WTC11 (cell line): ENCODE measurements around the gene CLIC5. TPM values are rescaled to one million over a fixed set of nuclear protein-coding genes. Genes with fewer than 3 reads are reported as not detected.

Experiments
- ATAC-seq: fragments of 200-7000 bp; cut with Tn5 transposase; 2 replicates; pipeline ENCODE4 v1.10.0; 2021; ENCODE audit warnings: mild to moderate bottlenecking, moderate library complexity
- CTCF ChIA-PET: fragments of 300-600 bp; sonication (Branson Sonifier 250); formaldehyde crosslinking; loops from one replicate; lab custom pipeline; 2021; ENCODE audit warnings: antibody characterized with exemption; lab: Charles Lee
- POLR2A ChIA-PET: fragments of 350-600 bp; sonication (Branson Sonifier 250); formaldehyde crosslinking; loops from one replicate; lab custom pipeline; 2021; ENCODE audit warnings: antibody characterized with exemption; lab: Charles Lee
- DNase-seq: peaks from one replicate; pipeline ENCODE4 v3.0.0; 2021; ENCODE audit warnings: low spot score
- H3K27ac Mint-ChIP-seq: 2 replicates; pipeline ENCODE4 v1.8.0; 2021; ENCODE audit warnings: mixed read lengths
- H3K27me3 Mint-ChIP-seq: 2 replicates; pipeline ENCODE4 v1.8.0; 2021; ENCODE audit warnings: low read depth, mild to moderate bottlenecking, moderate library complexity, mixed read lengths
- H3K36me3 Mint-ChIP-seq: 2 replicates; pipeline ENCODE4 v1.8.0; 2021; ENCODE audit warnings: mixed read lengths
- H3K4me1 Mint-ChIP-seq: 2 replicates; pipeline ENCODE4 v1.8.0; 2022; ENCODE audit warnings: mixed read lengths
- H3K4me3 Mint-ChIP-seq: 2 replicates; pipeline ENCODE4 v1.8.0; 2021; ENCODE audit warnings: mild to moderate bottlenecking, moderate library complexity, mixed read lengths
- H3K9me3 Mint-ChIP-seq: 2 replicates; pipeline ENCODE4 v1.8.0; 2021; ENCODE audit warnings: mixed read lengths
- ATF1 ChIP-seq: sonication (generic); formaldehyde crosslinking; IDR thresholded peaks from 2 replicates; pipeline ENCODE4 v1.8.1; 2023; ENCODE audit warnings: mild to moderate bottlenecking, moderate library complexity, missing genetic modification reagents
- ATF3 ChIP-seq: sonication (generic); formaldehyde crosslinking; conservative IDR thresholded peaks from 2 replicates; pipeline ENCODE4 v1.8.1; 2022; ENCODE audit warnings: mild to moderate bottlenecking, missing genetic modification reagents
- EMX1 ChIP-seq: fragments of 250-450 bp; sonication (Bioruptor Pico); IDR thresholded peaks from 2 replicates; pipeline ENCODE4 v1.8.0; 2021; ENCODE audit warnings: mild to moderate bottlenecking
- FOXJ3 ChIP-seq: sonication (generic); formaldehyde crosslinking; IDR thresholded peaks from 2 replicates; pipeline ENCODE4 v1.9.0; 2021; ENCODE audit warnings: missing genetic modification reagents, mild to moderate bottlenecking, borderline replicate concordance
- FOXP1 ChIP-seq: sonication (generic); formaldehyde crosslinking; IDR thresholded peaks from 2 replicates; pipeline ENCODE4 v1.8.0; 2022; ENCODE audit warnings: missing genetic modification reagents, mild to moderate bottlenecking, moderate library complexity, borderline replicate concordance
- HMGA2 ChIP-seq: fragments of 250-450 bp; sonication (Bioruptor Pico); IDR thresholded peaks from 2 replicates; pipeline ENCODE4 v1.4.0; 2021; ENCODE audit warnings: mild to moderate bottlenecking, moderate library complexity
- HMGXB4 ChIP-seq: sonication (generic); formaldehyde crosslinking; IDR thresholded peaks from 2 replicates; pipeline ENCODE4 v1.8.1; 2023; ENCODE audit warnings: mild to moderate bottlenecking, moderate library complexity, missing genetic modification reagents
- OVOL2 ChIP-seq: fragments of 250-450 bp; sonication (Bioruptor Pico); IDR thresholded peaks from 2 replicates; pipeline ENCODE4 v1.9.0; 2021; ENCODE audit warnings: mild to moderate bottlenecking, borderline replicate concordance
- USF2 ChIP-seq: sonication (generic); formaldehyde crosslinking; IDR thresholded peaks from 2 replicates; pipeline ENCODE4 v1.8.1; 2023; ENCODE audit warnings: mild to moderate bottlenecking, missing genetic modification reagents, moderate library complexity
- ZBTB43 ChIP-seq: sonication (generic); formaldehyde crosslinking; IDR thresholded peaks from 2 replicates; pipeline ENCODE4 v1.8.1; 2023; ENCODE audit warnings: mild to moderate bottlenecking, missing genetic modification reagents
- ZNF121 ChIP-seq: sonication (generic); formaldehyde crosslinking; IDR thresholded peaks from 2 replicates; pipeline ENCODE4 v1.8.0; 2023; ENCODE audit warnings: missing genetic modification reagents
- ZNF138 ChIP-seq: sonication (generic); formaldehyde crosslinking; conservative IDR thresholded peaks from 2 replicates; pipeline ENCODE4 v1.8.1; 2022; ENCODE audit warnings: mild to moderate bottlenecking, moderate library complexity, missing genetic modification reagents
- ZNF219 ChIP-seq: sonication (generic); formaldehyde crosslinking; IDR thresholded peaks from 2 replicates; pipeline ENCODE4 v1.8.0; 2023; ENCODE audit warnings: missing genetic modification reagents, mild to moderate bottlenecking, borderline replicate concordance
- ZNF263 ChIP-seq: sonication (generic); formaldehyde crosslinking; IDR thresholded peaks from 2 replicates; pipeline ENCODE4 v1.8.1; 2022; ENCODE audit warnings: low read depth, mild to moderate bottlenecking, moderate library complexity, missing genetic modification reagents
- ZNF317 ChIP-seq: sonication (generic); formaldehyde crosslinking; IDR thresholded peaks from 2 replicates; pipeline ENCODE4 v1.8.1; 2023; ENCODE audit warnings: low read depth, mild to moderate bottlenecking, moderate library complexity, missing genetic modification reagents, borderline replicate concordance
- ZNF396 ChIP-seq: fragments of 250-450 bp; sonication (Bioruptor Pico); IDR thresholded peaks from 2 replicates; pipeline ENCODE4 v1.8.0; 2021; ENCODE audit warnings: mild to moderate bottlenecking, moderate library complexity, borderline replicate concordance
- ZNF423 ChIP-seq: fragments of 250-450 bp; sonication (Bioruptor Pico); IDR thresholded peaks from 2 replicates; pipeline ENCODE4 v2.1.2; 2022; ENCODE audit warnings: mild to moderate bottlenecking, moderate library complexity
- ZSCAN18 ChIP-seq: fragments of 250-450 bp; sonication (Bioruptor Pico); IDR thresholded peaks from 2 replicates; pipeline ENCODE4 v2.1.2; 2022; ENCODE audit warnings: mild to moderate bottlenecking, moderate library complexity
- total RNA-seq: library from RNA; stranded (reverse); gene quantifications from 3 replicates; pipeline ENCODE4 v1.2.3, GENCODE V29; 2021
- TF ChIP-seq, protein P1 (sequence below): fragments of 250-450 bp; sonication (Bioruptor Pico); IDR thresholded peaks from 2 replicates; pipeline ENCODE4 v1.9.0; 2021; ENCODE audit warnings: moderate library complexity, mild to moderate bottlenecking, inconsistent platforms, borderline replicate concordance
- TF ChIP-seq, protein P2 (sequence below): sonication (generic); formaldehyde crosslinking; IDR thresholded peaks from 2 replicates; pipeline ENCODE4 v1.8.1; 2022; ENCODE audit warnings: missing genetic modification reagents, borderline replicate concordance

CLIC5 gene
- total RNA-seq, 1 experiment from 2014 or later = 0.22 TPM

DNA sequence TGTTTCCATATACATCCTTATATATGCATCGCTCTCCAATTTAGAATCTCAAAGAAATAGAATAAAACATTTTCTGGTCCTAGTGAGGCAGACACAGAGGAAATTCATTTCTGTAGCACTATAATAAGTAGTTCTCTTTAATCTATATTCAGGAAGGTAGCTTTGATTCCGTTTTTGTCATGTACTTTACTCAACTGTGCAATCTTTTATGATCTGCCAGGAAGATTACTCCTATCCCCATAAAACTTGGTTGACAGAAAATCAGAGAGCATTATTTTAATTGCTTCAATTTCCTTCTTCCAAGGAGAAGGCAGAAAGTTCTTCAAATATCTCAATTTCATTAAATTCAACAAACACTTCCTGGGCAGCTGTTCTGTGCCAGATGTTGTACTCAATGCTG lies 10.6 kb upstream of the CLIC5 start (continued):
- TF ChIP-seq, protein P1, sequence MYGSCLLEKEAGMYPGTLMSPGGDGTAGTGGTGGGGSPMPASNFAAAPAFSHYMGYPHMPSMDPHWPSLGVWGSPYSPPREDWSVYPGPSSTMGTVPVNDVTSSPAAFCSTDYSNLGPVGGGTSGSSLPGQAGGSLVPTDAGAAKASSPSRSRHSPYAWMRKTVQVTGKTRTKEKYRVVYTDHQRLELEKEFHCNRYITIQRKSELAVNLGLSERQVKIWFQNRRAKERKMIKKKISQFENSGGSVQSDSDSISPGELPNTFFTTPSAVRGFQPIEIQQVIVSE (CRISPR knock-in tag) = no peak

DNA sequence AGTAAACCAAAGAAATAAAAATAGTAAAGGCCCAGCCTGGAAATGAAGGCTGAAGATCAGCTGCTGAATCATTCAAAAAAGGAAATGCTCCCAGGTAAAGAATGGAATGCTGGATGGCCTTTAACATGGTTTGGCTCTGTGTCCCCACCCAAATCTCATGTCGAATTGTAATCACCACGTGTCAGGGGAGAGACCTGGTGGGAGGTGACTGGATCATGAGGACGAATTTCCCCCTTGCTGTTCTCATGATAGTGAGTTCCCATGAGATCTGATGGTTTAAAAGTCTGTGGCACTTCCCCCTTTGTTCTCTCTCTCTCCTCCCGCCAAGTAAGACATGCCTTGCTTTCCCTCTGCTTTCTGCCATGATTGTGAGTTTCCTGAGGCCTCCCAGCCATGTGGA lies 9.9 kb upstream of the CLIC5 start:
- ATAC-seq = no peak

GRCh38 chr6:46024124-46024769 lies 8.6 kb upstream of the CLIC5 start:
- H3K4me1 Mint-ChIP-seq = peaks cover 2% of the 10 kb centered on the region; the same call in 1 of the 2 replicates
- peaks cover 15% of the 10 kb centered on the region for H3K9me3 Mint-ChIP-seq
- H3K4me3 Mint-ChIP-seq = no peak overlapping the region
- no peak for ATAC-seq
- no peaks in the 10 kb centered on the region for H3K27me3 Mint-ChIP-seq
- ChIA-PET CTCF (no interaction called here), POLR2A (no interaction called here)
- peak; percentile 44; the same call in 1 of the 2 replicates for TF ChIP-seq USF2
- no peak for TF ChIP-seq ZNF423 (CRISPR knock-in tag)
- no peaks in the 10 kb centered on the region for H3K36me3 Mint-ChIP-seq
- no peak overlapping the region for H3K27ac Mint-ChIP-seq
- no peak for DNase-seq

More for the DNA sequence above, 9.9 kb upstream of the CLIC5 start:
- ChIA-PET POLR2A (no interaction called here), CTCF (interaction anchor here (1.5 kb wide), 1 partner anchor 9 kb away, joined by 3 read pairs; no protein-coding TSS in a partner anchor)
- no peak overlapping the region for H3K4me3 Mint-ChIP-seq
- no peaks in the 10 kb centered on the region for H3K27me3 Mint-ChIP-seq
- peaks cover 2% of the 10 kb centered on the region; the same call in 1 of the 2 replicates for H3K4me1 Mint-ChIP-seq
- peaks cover 15% of the 10 kb centered on the region for H3K9me3 Mint-ChIP-seq
- H3K36me3 Mint-ChIP-seq = no peaks in the 10 kb centered on the region
- TF ChIP-seq ATF3 (CRISPR knock-in tag) = no peak
- no peak for TF ChIP-seq FOXP1 (CRISPR knock-in tag)
- TF ChIP-seq, protein P2, sequence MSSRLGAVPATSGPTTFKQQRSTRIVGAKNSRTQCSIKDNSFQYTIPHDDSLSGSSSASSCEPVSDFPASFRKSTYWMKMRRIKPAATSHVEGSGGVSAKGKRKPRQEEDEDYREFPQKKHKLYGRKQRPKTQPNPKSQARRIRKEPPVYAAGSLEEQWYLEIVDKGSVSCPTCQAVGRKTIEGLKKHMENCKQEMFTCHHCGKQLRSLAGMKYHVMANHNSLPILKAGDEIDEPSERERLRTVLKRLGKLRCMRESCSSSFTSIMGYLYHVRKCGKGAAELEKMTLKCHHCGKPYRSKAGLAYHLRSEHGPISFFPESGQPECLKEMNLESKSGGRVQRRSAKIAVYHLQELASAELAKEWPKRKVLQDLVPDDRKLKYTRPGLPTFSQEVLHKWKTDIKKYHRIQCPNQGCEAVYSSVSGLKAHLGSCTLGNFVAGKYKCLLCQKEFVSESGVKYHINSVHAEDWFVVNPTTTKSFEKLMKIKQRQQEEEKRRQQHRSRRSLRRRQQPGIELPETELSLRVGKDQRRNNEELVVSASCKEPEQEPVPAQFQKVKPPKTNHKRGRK (CRISPR knock-in tag) = no peak
- TF ChIP-seq ZNF138 (CRISPR knock-in tag) = no peak
- no peak overlapping the region; the same call in 1 of the 2 replicates for H3K27ac Mint-ChIP-seq
- DNase-seq = no peak

DNA sequence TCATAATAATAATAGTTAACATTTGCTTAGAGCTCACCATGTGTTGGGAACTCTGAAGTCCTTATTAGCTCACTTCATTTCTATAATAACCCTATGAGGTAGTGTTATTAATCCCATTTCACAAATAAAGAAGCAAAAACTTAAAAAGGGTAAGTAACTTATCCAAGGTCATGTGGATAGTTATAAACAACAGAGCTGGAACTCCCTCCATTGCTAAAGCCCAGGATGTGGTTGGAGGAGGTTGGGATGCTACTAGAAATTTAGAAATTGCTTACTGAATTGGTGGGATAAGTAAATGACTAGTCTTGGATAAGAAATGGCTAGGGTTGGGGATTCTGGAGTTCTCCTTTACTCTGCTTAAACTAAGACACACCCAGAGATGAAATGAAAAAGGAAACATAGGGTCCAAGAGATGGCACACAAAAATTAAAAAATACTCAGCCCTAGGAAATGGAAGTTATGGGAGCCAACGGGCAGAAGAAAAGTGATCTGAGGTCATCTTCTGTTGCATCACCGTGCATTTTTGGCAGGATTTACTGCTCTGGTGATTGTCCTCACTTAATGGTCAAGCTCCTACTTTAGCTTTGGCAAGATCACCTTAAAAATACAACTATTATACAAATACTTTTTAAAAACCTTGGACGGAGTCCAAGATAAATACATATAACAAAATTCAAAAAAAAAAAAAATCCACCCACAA lies 7.7 kb upstream of the CLIC5 start:
- Mint-ChIP-seq H3K4me1 (peaks cover 2% of the 10 kb centered on the region; the same call in 1 of the 2 replicates), H3K4me3 (no peak overlapping the region)
- no peak for ATAC-seq
- no peak for TF ChIP-seq ZNF263 (CRISPR knock-in tag)
- TF ChIP-seq ZNF138 (CRISPR knock-in tag) = no peak
- no peak for TF ChIP-seq ZNF396 (CRISPR knock-in tag)
- TF ChIP-seq EMX1 (CRISPR knock-in tag) = no peak
- TF ChIP-seq ZBTB43 (CRISPR knock-in tag) = no peak
- no peak for TF ChIP-seq FOXJ3 (CRISPR knock-in tag)
- no peak for TF ChIP-seq HMGA2 (CRISPR knock-in tag)
- no peak for TF ChIP-seq ZNF219
- TF ChIP-seq ZNF317 = no peak
- no peak for TF ChIP-seq ZSCAN18 (CRISPR knock-in tag)
- TF ChIP-seq ZNF121 (CRISPR knock-in tag) = no peak
- TF ChIP-seq ATF1 = no peak
- no peak for TF ChIP-seq HMGXB4 (CRISPR knock-in tag)
- TF ChIP-seq OVOL2 (CRISPR knock-in tag) = no peak

More for the DNA sequence above, 7.7 kb upstream of the CLIC5 start:
- CTCF ChIA-PET = interaction anchor here (2.0 kb wide), 1 partner anchor 67 kb away, joined by 5 read pairs; no protein-coding TSS in a partner anchor
- H3K27ac Mint-ChIP-seq = no peak overlapping the region
- no peak for DNase-seq
- no peaks in the 10 kb centered on the region for H3K36me3 Mint-ChIP-seq
- H3K9me3 Mint-ChIP-seq = peaks cover 15% of the 10 kb centered on the region
- POLR2A ChIA-PET = no interaction called here
- peaks cover under 1% of the 10 kb centered on the region for H3K27me3 Mint-ChIP-seq
